ENCODE results near the gene ZNF609. TPM values are rescaled to one million over a fixed set of nuclear protein-coding genes. Genes with fewer than 3 reads are reported as not detected.

ZNF609 gene
- total and polyA plus RNA-seq, 2 of the 13 experiments (the other 11 are each of a cell fraction or from before 2014, with no cell fraction given) = 8.9 to 9.9 TPM

DNA sequence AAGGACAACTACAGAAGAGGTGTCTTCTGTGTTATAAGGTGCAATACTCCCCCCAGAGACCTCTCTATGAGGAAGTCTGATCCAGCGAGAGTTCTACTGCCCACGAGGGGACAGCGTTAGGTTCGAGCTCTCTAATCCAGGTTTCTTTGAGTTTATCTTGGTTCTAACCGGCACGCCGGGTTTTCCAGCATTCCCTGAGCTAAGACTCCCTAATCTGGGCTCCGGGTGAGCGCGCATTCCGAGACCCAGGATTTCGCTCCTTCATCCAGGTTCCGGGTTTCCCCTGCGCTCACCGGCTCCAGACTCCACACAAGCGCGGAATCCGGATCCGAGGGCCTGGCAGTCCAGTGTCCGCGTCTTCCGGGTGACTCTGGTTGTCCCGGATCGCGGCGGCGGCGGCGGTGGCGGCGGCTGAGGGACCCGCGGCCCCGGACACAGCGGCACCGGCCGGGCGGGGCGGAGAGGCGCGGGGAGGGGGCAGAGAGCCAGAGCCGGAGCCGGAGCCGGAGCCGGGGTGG is at the start of gene ZNF609 (continued):
- TF ChIP-seq, protein P1, sequence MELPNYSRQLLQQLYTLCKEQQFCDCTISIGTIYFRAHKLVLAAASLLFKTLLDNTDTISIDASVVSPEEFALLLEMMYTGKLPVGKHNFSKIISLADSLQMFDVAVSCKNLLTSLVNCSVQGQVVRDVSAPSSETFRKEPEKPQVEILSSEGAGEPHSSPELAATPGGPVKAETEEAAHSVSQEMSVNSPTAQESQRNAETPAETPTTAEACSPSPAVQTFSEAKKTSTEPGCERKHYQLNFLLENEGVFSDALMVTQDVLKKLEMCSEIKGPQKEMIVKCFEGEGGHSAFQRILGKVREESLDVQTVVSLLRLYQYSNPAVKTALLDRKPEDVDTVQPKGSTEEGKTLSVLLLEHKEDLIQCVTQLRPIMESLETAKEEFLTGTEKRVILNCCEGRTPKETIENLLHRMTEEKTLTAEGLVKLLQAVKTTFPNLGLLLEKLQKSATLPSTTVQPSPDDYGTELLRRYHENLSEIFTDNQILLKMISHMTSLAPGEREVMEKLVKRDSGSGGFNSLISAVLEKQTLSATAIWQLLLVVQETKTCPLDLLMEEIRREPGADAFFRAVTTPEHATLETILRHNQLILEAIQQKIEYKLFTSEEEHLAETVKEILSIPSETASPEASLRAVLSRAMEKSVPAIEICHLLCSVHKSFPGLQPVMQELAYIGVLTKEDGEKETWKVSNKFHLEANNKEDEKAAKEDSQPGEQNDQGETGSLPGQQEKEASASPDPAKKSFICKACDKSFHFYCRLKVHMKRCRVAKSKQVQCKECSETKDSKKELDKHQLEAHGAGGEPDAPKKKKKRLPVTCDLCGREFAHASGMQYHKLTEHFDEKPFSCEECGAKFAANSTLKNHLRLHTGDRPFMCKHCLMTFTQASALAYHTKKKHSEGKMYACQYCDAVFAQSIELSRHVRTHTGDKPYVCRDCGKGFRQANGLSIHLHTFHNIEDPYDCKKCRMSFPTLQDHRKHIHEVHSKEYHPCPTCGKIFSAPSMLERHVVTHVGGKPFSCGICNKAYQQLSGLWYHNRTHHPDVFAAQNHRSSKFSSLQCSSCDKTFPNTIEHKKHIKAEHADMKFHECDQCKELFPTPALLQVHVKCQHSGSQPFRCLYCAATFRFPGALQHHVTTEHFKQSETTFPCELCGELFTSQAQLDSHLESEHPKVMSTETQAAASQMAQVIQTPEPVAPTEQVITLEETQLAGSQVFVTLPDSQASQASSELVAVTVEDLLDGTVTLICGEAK (IDR thresholded peaks at IDR 0.05) = no peak
- TF ChIP-seq, protein P1 (CRISPR knock-in tag; IDR thresholded peaks at IDR 0.05) = peak; percentile 66; the same call in 1 of the 2 replicates
- TF ChIP-seq, protein P2, sequence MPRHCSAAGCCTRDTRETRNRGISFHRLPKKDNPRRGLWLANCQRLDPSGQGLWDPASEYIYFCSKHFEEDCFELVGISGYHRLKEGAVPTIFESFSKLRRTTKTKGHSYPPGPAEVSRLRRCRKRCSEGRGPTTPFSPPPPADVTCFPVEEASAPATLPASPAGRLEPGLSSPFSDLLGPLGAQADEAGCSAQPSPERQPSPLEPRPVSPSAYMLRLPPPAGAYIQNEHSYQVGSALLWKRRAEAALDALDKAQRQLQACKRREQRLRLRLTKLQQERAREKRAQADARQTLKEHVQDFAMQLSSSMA (CRISPR knock-in tag; IDR thresholded peaks at IDR 0.05) = no peak
- TF ChIP-seq ZNF451 (CRISPR knock-in tag; IDR thresholded peaks at IDR 0.05) = 0 out of 2 replicates have a peak, but pooled peaks have one; percentile 57
- no peak for TF ChIP-seq FOXJ3 (CRISPR knock-in tag; IDR thresholded peaks at IDR 0.05; ENCODE audit: borderline replicate concordance)
- TF ChIP-seq HDAC6 (IDR thresholded peaks at IDR 0.05; ENCODE audit: low read depth, low read length) = no peak
- no peak for TF ChIP-seq CCDC6 (CRISPR knock-in tag; IDR thresholded peaks at IDR 0.05)
- no peak for TF ChIP-seq ZNF598 (CRISPR knock-in tag; IDR thresholded peaks at IDR 0.05; ENCODE audit: borderline replicate concordance)
- TF ChIP-seq GTF3A (CRISPR knock-in tag; conservative IDR thresholded peaks at IDR 0.05) = 0 out of 2 replicates have a peak, but pooled peaks have one; percentile 54
- no peak for TF ChIP-seq HNRNPH1 (optimal IDR thresholded peaks at IDR 0.05; ENCODE audit: low read depth, low read length)
- TF ChIP-seq ZNF282 (IDR thresholded peaks at IDR 0.05; ENCODE audit: partially characterized antibody) = no peak
- TF ChIP-seq CERS6 (CRISPR knock-in tag; IDR thresholded peaks at IDR 0.05) = no peak
- peak; percentile 68; the same call in 1 of the 2 replicates for TF ChIP-seq MIXL1 (CRISPR knock-in tag; IDR thresholded peaks at IDR 0.05)
- TF ChIP-seq ZNF180 (CRISPR knock-in tag; IDR thresholded peaks at IDR 0.05; ENCODE audit: borderline replicate concordance, low read depth) = no peak
- no peak for TF ChIP-seq ZSCAN20 (CRISPR knock-in tag; IDR thresholded peaks at IDR 0.05; ENCODE audit: borderline replicate concordance)
- TF ChIP-seq ZNF512B (CRISPR knock-in tag; IDR thresholded peaks at IDR 0.05; ENCODE audit: borderline replicate concordance) = no peak
